Measurements from ENCODE around the gene PCSK6.

Gene PCSK6

DNA sequence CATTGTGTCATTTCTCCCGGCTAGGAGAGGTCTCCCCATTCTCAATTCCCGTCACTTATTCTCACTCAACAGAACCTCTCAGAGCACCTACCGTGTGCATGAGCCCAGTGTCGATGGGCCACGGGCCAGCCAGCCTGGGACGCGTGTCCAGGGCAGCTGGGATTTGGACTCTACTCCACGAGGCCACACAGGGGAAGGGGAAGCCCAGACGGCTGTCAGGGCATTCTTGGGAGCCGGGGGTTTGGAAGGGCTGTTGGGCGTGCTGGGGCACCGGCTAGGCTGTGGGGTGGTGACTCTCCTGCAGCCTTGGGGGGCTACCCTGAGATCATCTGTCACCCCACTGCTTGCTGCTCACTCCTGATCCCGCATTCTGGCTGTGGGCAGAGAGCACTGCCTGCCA lies 41.7 kb upstream of the PCSK6 start:
- TF ChIP-seq FOXA1 (IDR thresholded peaks at IDR 0.05) (no peak), SUZ12 (IDR thresholded peaks at IDR 0.05) (no peak)
- POLR2A ChIA-PET, result no interaction called here
- CTCF ChIA-PET, result no interaction called here
- DNase-seq (ENCODE audit: extremely low spot score), result peak; percentile 15

- no peak for TF ChIP-seq LEF1 (IDR thresholded peaks at IDR 0.05; ENCODE audit: borderline replicate concordance)
- TF ChIP-seq PKNOX1 (IDR thresholded peaks at IDR 0.05), result peak; percentile 93
- ChIA-PET CTCF (no interaction called here), POLR2A (no interaction called here)
- DNase-seq (ENCODE audit: extremely low spot score), result peak; percentile 44
Observed at GRCh38 chr15:101530224-101530958, 40.9 kb upstream of the PCSK6 start.

- ChIA-PET CTCF (no interaction called here), POLR2A (no interaction called here)
- no peak for TF ChIP-seq HDGF (IDR thresholded peaks at IDR 0.05; ENCODE audit: borderline replicate concordance)
- no peak for DNase-seq (ENCODE audit: extremely low spot score)
Observed at GRCh38 chr15:101528917-101529299, 39.4 kb upstream of the PCSK6 start.

GRCh38 chr15:101528108-101528916 lies 38.8 kb upstream of the PCSK6 start:
- CTCF ChIA-PET, result no interaction called here
- POLR2A ChIA-PET, result no interaction called here
- no peak for DNase-seq (ENCODE audit: extremely low spot score)
- TF ChIP-seq FOXM1 (IDR thresholded peaks at IDR 0.05; ENCODE audit: borderline replicate concordance) (no peak), NFRKB (IDR thresholded peaks at IDR 0.05) (no peak), TARDBP (IDR thresholded peaks at IDR 0.05) (no peak), HDGF (IDR thresholded peaks at IDR 0.05; ENCODE audit: borderline replicate concordance) (no peak)

DNA sequence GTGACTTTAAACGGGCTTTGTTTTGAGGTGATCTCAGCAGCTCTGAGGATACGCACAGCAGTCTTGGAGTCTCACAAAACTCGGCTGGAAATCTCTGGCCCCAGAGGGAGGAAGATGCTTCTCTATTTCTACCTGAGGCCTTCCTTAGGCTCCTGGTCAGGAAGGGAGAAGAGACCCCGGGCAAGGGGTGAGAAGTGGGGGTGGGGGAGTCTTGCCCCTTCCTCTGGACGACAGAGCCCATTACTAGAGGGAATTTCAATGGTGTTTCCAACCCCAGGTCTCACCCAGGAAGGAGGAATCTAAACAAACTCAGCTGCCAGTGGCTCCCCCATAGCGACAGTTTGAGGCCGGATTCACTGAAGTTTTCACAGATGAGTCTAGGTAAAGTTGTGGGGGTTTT lies 37.4 kb upstream of the PCSK6 start:
- TF ChIP-seq NFRKB (IDR thresholded peaks at IDR 0.05) (no peak), SP1 (IDR thresholded peaks at IDR 0.05) (no peak), FOXA1 (IDR thresholded peaks at IDR 0.05) (no peak), PKNOX1 (IDR thresholded peaks at IDR 0.05) (no peak), ARNT (IDR thresholded peaks at IDR 0.05) (no peak), L3MBTL2 (conservative IDR thresholded peaks at IDR 0.05) (no peak), HDGF (IDR thresholded peaks at IDR 0.05; ENCODE audit: borderline replicate concordance) (no peak), TARDBP (IDR thresholded peaks at IDR 0.05) (no peak), BHLHE40 (IDR thresholded peaks at IDR 0.05; ENCODE audit: borderline replicate concordance) (no peak), CTBP1 (IDR thresholded peaks at IDR 0.05; ENCODE audit: borderline replicate concordance) (no peak), ZNF384 (IDR thresholded peaks at IDR 0.05) (no peak), LEF1 (IDR thresholded peaks at IDR 0.05; ENCODE audit: borderline replicate concordance) (no peak), ELF4 (IDR thresholded peaks at IDR 0.05) (no peak), FOXM1 (IDR thresholded peaks at IDR 0.05; ENCODE audit: borderline replicate concordance) (no peak), SUZ12 (IDR thresholded peaks at IDR 0.05) (no peak), FOXK2 (IDR thresholded peaks at IDR 0.05) (no peak)
- ChIA-PET POLR2A (no interaction called here), CTCF (interaction anchor here (0.8 kb wide), 1 partner anchor 25 kb away, joined by 5 read pairs; no protein-coding TSS in a partner anchor)
- no peak for DNase-seq (ENCODE audit: extremely low spot score)

GRCh38 chr15:101526442-101526841 lies 36.9 kb upstream of the PCSK6 start:
- ChIA-PET POLR2A (no interaction called here), CTCF (no interaction called here)
- TF ChIP-seq FOXM1 (IDR thresholded peaks at IDR 0.05; ENCODE audit: borderline replicate concordance) (no peak), BHLHE40 (IDR thresholded peaks at IDR 0.05; ENCODE audit: borderline replicate concordance) (no peak), PKNOX1 (IDR thresholded peaks at IDR 0.05) (no peak), FOXK2 (IDR thresholded peaks at IDR 0.05) (no peak), SP1 (IDR thresholded peaks at IDR 0.05) (no peak), ELF4 (IDR thresholded peaks at IDR 0.05) (no peak), NFRKB (IDR thresholded peaks at IDR 0.05) (no peak), SUZ12 (IDR thresholded peaks at IDR 0.05) (no peak), CTBP1 (IDR thresholded peaks at IDR 0.05; ENCODE audit: borderline replicate concordance) (no peak), FOXA1 (IDR thresholded peaks at IDR 0.05) (no peak), LEF1 (IDR thresholded peaks at IDR 0.05; ENCODE audit: borderline replicate concordance) (no peak), ZNF384 (IDR thresholded peaks at IDR 0.05) (no peak)
- DNase-seq (ENCODE audit: extremely low spot score), result no peak

- POLR2A ChIA-PET, result no interaction called here
- CTCF ChIA-PET, result interaction anchor here (0.6 kb wide), 1 partner anchor 12 kb away, joined by 3 read pairs; no protein-coding TSS in a partner anchor
Observed at GRCh38 chr15:101526021-101526420, 36.5 kb upstream of the PCSK6 start.

More at GRCh38 chr15:101526021-101526420, 36.5 kb upstream of the PCSK6 start:
- TF ChIP-seq PKNOX1 (IDR thresholded peaks at IDR 0.05), result no peak
- no peak for TF ChIP-seq ZNF384 (IDR thresholded peaks at IDR 0.05)
- no peak for TF ChIP-seq FOXM1 (IDR thresholded peaks at IDR 0.05; ENCODE audit: borderline replicate concordance)
- TF ChIP-seq HDGF (IDR thresholded peaks at IDR 0.05; ENCODE audit: borderline replicate concordance), result no peak
- DNase-seq (ENCODE audit: extremely low spot score), result no peak
